Heart right ventricle (tissue), 16 donors: Measurements from ENCODE around the gene NDST3. TPM values are rescaled to one million over a fixed set of nuclear protein-coding genes. Genes with fewer than 3 reads are reported as not detected.

Experiments
- ATAC-seq, 8 donors: fragments of 200-7000 bp; cut with Tn5 transposase; one replicate each; pipeline ENCODE4 v1.9.1; 2020; ENCODE audit warnings: mild to moderate bottlenecking in 8 of 8, moderate library complexity in 8 of 8, moderate number of reproducible peaks in 1 of 8
- DNase-seq, 2 donors: peaks; one replicate each; pipeline ENCODE4 v3.0.0-alpha.2; 2020
- H3K27ac ChIP-seq, 10 donors: fragments of 200-600 bp; sonication (generic) in 2 of 10; one replicate each; pipeline versions ENCODE4 v1.5.0 to v1.8.0; 2020 to 2022; ENCODE audit warnings: mild to moderate bottlenecking in 3 of 10
- H3K27me3 ChIP-seq, 7 donors: fragments of 200-600 bp; one replicate each; pipeline ENCODE4 v1.8.0; 2021 to 2022; ENCODE audit warnings: mild to moderate bottlenecking in 2 of 7
- H3K36me3 ChIP-seq, 9 donors: fragments of 200-600 bp; sonication (generic) in 1 of 9; one replicate each; pipeline versions ENCODE4 v1.5.0 to v1.8.0; 2020 to 2022; ENCODE audit warnings: mild to moderate bottlenecking in 2 of 9
- H3K4me1 ChIP-seq, 9 donors: fragments of 200-600 bp; sonication (generic) in 1 of 9; one replicate each; pipeline versions ENCODE4 v1.5.0 to v1.8.0; 2020 to 2022; ENCODE audit warnings: mild to moderate bottlenecking in 4 of 9
- H3K4me3 ChIP-seq, 10 donors: fragments of 200-600 bp; sonication (generic) in 2 of 10; one replicate each; pipeline versions ENCODE4 v1.5.0 to v1.8.0; 2020 to 2022; ENCODE audit warnings: mild to moderate bottlenecking in 7 of 10, moderate library complexity in 2 of 10
- H3K9me3 ChIP-seq, 11 donors: fragments of 200-600 bp in 10 of 11; sonication (generic) in 2 of 11; one replicate each; pipeline versions ENCODE4 v1.5.0 to v1.8.0; 2013 to 2022; ENCODE audit warnings: mild to moderate bottlenecking in 2 of 11, control low read depth in 1 of 11, moderate library complexity in 1 of 11
- CTCF ChIP-seq, 9 donors: fragments of 200-600 bp; sonication (generic) in 2 of 9; IDR thresholded peaks; one replicate each; pipeline versions ENCODE4 v1.5.0 to v1.8.0; 2021 to 2022; ENCODE audit warnings: antibody characterized with exemption in 9 of 9, mild to moderate bottlenecking in 5 of 9, moderate library complexity in 1 of 9
- WGBS, 2 donors: extraction: QIAGEN DNeasy Blood & Tissue Kit; methylation state at CpG; one replicate each; pipeline ENCODE4 v1.1.7; 2013; ENCODE audit warnings: inconsistent platforms in 1 of 2; 5-methylcytosine and 5-hydroxymethylcytosine counted together
- intact Hi-C, 10 donors: fragments of 100-400 bp; cut with DNase I; formaldehyde crosslinking; loops; one replicate each; pipeline versions ENCODE4 v1.11.1 to v1.14.2; 2022
- polyA plus RNA-seq, 2 donors: library from polyadenylated mRNA; stranded (reverse); fragments of 200-250 nt; gene quantifications; one replicate each; pipeline ENCODE4 v1.2.3, GENCODE V29; 2013
- total RNA-seq, 10 donors: library from RNA; stranded (reverse); fragmentation: NEBNext Ultra II Directional in 3 of 10; extraction: Animal tissue kit (Norgen Biotek cat#: 25700) in 3 of 10; gene quantifications; one replicate each; pipeline versions ENCODE4 v1.2.1 to v1.2.4, GENCODE V29; 2021 to 2023
- donor health status: Arrhythmogenic right ventricular cardiomyopathy.
- donor health status: ischemic (EF 13 %, LVEDD 7.1; RV severe dilation, severe dysfunction).
- donor health status: healthy with polysubstance abuse.
- donor health status: DM: no; HTN: yes; CAD: no.
- donor health status: DM: no; HTN: no; CAD: no.
- donor health status: ischemic (EF 25% LVEDD 6.9; RV normal size, moderate dysfunction).
- donor health status: ischemic (EF 25% LVEDD 5.7; RV mildly dilated, moderate dysfunction).
- donor health status: healthy.
- donor health status: DM: yes; HTN: yes; CAD: no.
- donor health status: Ischemic cardiomyopathy.
- donor health status: ischemic (EF 35%, LVEDD 5.7; RV mildly dilated, moderate dysfunction).
- donor health status: nonischemic (EF 11% LVEDD 7.7; RV severe dilation, severe dysfunction).
- donor health status: DM: yes; HTN: yes; CAD: no.
- donor health status: PGD.
- donor health status: ischemic (EF 29% LVEDD 5.4; RV normal size, mild dysfunction).
- donor health status: nonischemic (EF 23%, LVEDD 6.1; RV moderate dilation, normal function).

The NDST3 gene
- total and polyA plus RNA-seq, 12 donors, result 0.04 TPM; not detected in 11

- DNase-seq, result no peak
- H3K27me3 ChIP-seq, result no peaks in the 10 kb centered on the region
- no peak overlapping the region for H3K4me3 ChIP-seq
- ATAC-seq, result no peak
- no peak overlapping the region for H3K27ac ChIP-seq
- no peaks in the 10 kb centered on the region for H3K36me3 ChIP-seq
- 91% methylated on average over 4 of the region's 4 CpGs for WGBS, 2 donors
- TF ChIP-seq CTCF (IDR thresholded peaks at IDR 0.05), result no peak
- no peaks in the 10 kb centered on the region for H3K4me1 ChIP-seq
- intact Hi-C loops, result no loop called here
- peaks cover 0 to 4% (median 0%) of the 10 kb centered on the region in 11 donors for H3K9me3 ChIP-seq
Observed at GRCh38 chr4:118085700-118086099, 51.4 kb downstream of the NDST3 start.

GRCh38 chr4:118086344-118086743, 52.1 kb downstream of the NDST3 start:
- 69 to 78% methylated on average over 3 of the region's 3 CpGs for WGBS, 2 donors
- Histone ChIP-seq H3K9me3 (peaks cover 0 to 4% (median 0%) of the 10 kb centered on the region in 11 donors), H3K4me3 (no peak overlapping the region), H3K4me1 (no peaks in the 10 kb centered on the region), H3K27ac (no peak overlapping the region), H3K36me3 (no peaks in the 10 kb centered on the region), H3K27me3 (no peaks in the 10 kb centered on the region)
- DNase-seq (no peak), ATAC-seq (no peak)
- TF ChIP-seq CTCF (IDR thresholded peaks at IDR 0.05), result no peak
- intact Hi-C loops, result no loop called here

GRCh38 chr4:118087366-118087765, 53.1 kb downstream of the NDST3 start:
- ATAC-seq (no peak), DNase-seq (no peak)
- Histone ChIP-seq H3K36me3 (no peaks in the 10 kb centered on the region), H3K27me3 (no peaks in the 10 kb centered on the region), H3K4me1 (no peaks in the 10 kb centered on the region), H3K27ac (no peak overlapping the region), H3K4me3 (no peak overlapping the region), H3K9me3 (peaks cover 0 to 4% (median 0%) of the 10 kb centered on the region in 11 donors)
- intact Hi-C loops, result no loop called here
- no peak for TF ChIP-seq CTCF (IDR thresholded peaks at IDR 0.05)

GRCh38 chr4:118099106-118099505, 64.8 kb downstream of the NDST3 start:
- Histone ChIP-seq H3K4me1 (no peaks in the 10 kb centered on the region), H3K27ac (no peak overlapping the region), H3K4me3 (no peak overlapping the region), H3K36me3 (no peaks in the 10 kb centered on the region), H3K27me3 (no peaks in the 10 kb centered on the region), H3K9me3 (no peaks in the 10 kb centered on the region)
- ATAC-seq, result no peak
- TF ChIP-seq CTCF (IDR thresholded peaks at IDR 0.05), result no peak
- WGBS, 2 donors, result 69 to 86% methylated on average over 3 of the region's 3 CpGs
- intact Hi-C loops, result no loop called here
- DNase-seq, result no peak

- ATAC-seq (no peak), DNase-seq (no peak)
- H3K27me3 ChIP-seq, result no peaks in the 10 kb centered on the region
- H3K9me3 ChIP-seq, result no peaks in the 10 kb centered on the region
- TF ChIP-seq CTCF (IDR thresholded peaks at IDR 0.05), result no peak
- intact Hi-C loops, result no loop called here
- WGBS, 2 donors, result 55 to 62% methylated on average over 2 of the region's 2 CpGs
- no peaks in the 10 kb centered on the region for H3K4me1 ChIP-seq
- no peaks in the 10 kb centered on the region for H3K36me3 ChIP-seq
- no peak overlapping the region for H3K27ac ChIP-seq
- H3K4me3 ChIP-seq, result no peak overlapping the region
Observed at GRCh38 chr4:118102195-118102594, 67.9 kb downstream of the NDST3 start.
